Measurements from ENCODE around the gene HOXA6. TPM values are rescaled to one million over a fixed set of nuclear protein-coding genes. Genes with fewer than 3 reads are reported as not detected.

Gene HOXA6
- total RNA-seq, 1 experiment from 2014 or later: 4.2 TPM

- DNase-seq (ENCODE audit: low read depth): peak; percentile 81
These were observed 48.8 kb downstream of the HOXA6 start for GRCh38 chr7:27098578-27099451.

GRCh38 chr7:27097686-27098577, 49.6 kb downstream of the HOXA6 start:
- peak; percentile 77 for DNase-seq (ENCODE audit: low read depth)

- peak; percentile 71 for DNase-seq (ENCODE audit: low read depth)
These were observed 50.6 kb downstream of the HOXA6 start for GRCh38 chr7:27096768-27097514.

- peak; percentile 99 for DNase-seq (ENCODE audit: low read depth)
These were observed 51.4 kb downstream of the HOXA6 start, which contains the start of gene HOXA1 for GRCh38 chr7:27095897-27096767. TSS of gene HOXA1 (minus strand) at chr7:27096000. CDS start at chr7:27095912, 88 bp downstream.

Other genes starting within 250 kb of the HOXA6 start
- gene HOXA1, start 51.8 kb downstream of the HOXA6 start, total RNA-seq (2014; rRNA removed; shearing (Covaris generic)): 5.5 and 6.4 TPM in 2 replicates
- 11.4 and 12.1 TPM in 2 replicates for gene HOXA2, start 45.1 kb downstream of the HOXA6 start, total RNA-seq (2014; rRNA removed; shearing (Covaris generic))
- 4.1 and 6.7 TPM in 2 replicates for gene HOXA4, start 17.0 kb downstream of the HOXA6 start, total RNA-seq (2014; rRNA removed; shearing (Covaris generic))
- 22.6 and 41.1 TPM in 2 replicates for gene HOXA5, start 4.1 kb downstream of the HOXA6 start, total RNA-seq (2014; rRNA removed; shearing (Covaris generic))
- 12.4 and 16.8 TPM in 2 replicates for gene HOXA3, start 4.8 kb upstream of the HOXA6 start, total RNA-seq (2014; rRNA removed; shearing (Covaris generic))
- gene HOXA7, start 8.9 kb upstream of the HOXA6 start, total RNA-seq (2014; rRNA removed; shearing (Covaris generic)): 21.7 and 24.4 TPM in 2 replicates
- gene HOXA9, start 17.8 kb upstream of the HOXA6 start, total RNA-seq (2014; rRNA removed; shearing (Covaris generic)): 1.8 TPM in 1 of 2 replicates, not detected in the other
- gene HOXA10, start 26.5 kb upstream of the HOXA6 start, total RNA-seq (2014; rRNA removed; shearing (Covaris generic)): 12.3 and 31.2 TPM in 2 replicates
- 7.7 and 8.2 TPM in 2 replicates for gene HOXA11, start 37.5 kb upstream of the HOXA6 start, total RNA-seq (2014; rRNA removed; shearing (Covaris generic))
- 0.86 and 1.3 TPM in 2 replicates for gene HOXA13, start 52.3 kb upstream of the HOXA6 start, total RNA-seq (2014; rRNA removed; shearing (Covaris generic))
- not detected in 2 replicates for gene EVX1, start 95.0 kb upstream of the HOXA6 start, total RNA-seq (2014; rRNA removed; shearing (Covaris generic))

All from Daoy (cell line).